Activated B cell treated with CpG ODN at 0.5 μM for 24 hours (primary cell): Measurements from ENCODE around the gene IMP3. TPM values are rescaled to one million over a fixed set of nuclear protein-coding genes. Genes with fewer than 3 reads are reported as not detected.

Experiments
- ATAC-seq: fragments of 200-7000 bp; cut with Tn5 transposase; one replicate; pipeline ENCODE4 v1.10.0; 2021; ENCODE audit warnings: low read depth, mild to moderate bottlenecking, moderate library complexity
- CTCF ChIA-PET: fragments of 350-600 bp; sonication (Branson Sonifier 250); formaldehyde crosslinking; loops from one replicate; lab custom pipeline; 2021; ENCODE audit warnings: antibody characterized with exemption; lab: Charles Lee
- POLR2A ChIA-PET: fragments of 350-600 bp; sonication (Branson Sonifier 250); formaldehyde crosslinking; loops from one replicate; lab custom pipeline; 2021; ENCODE audit warnings: antibody characterized with exemption; lab: Charles Lee
- DNase-seq: peaks from one replicate; pipeline ENCODE4 v3.0.0; 2022
- H3K27ac Mint-ChIP-seq: one replicate; pipeline ENCODE4 v1.8.0; 2020; ENCODE audit warnings: mixed read lengths
- H3K27me3 Mint-ChIP-seq: one replicate; pipeline ENCODE4 v1.8.0; 2021; ENCODE audit warnings: mixed read lengths
- H3K36me3 Mint-ChIP-seq: one replicate; pipeline ENCODE4 v1.8.0; 2021; ENCODE audit warnings: low read depth, mixed read lengths
- H3K4me1 Mint-ChIP-seq: one replicate; pipeline ENCODE4 v1.8.0; 2021; ENCODE audit warnings: mixed read lengths
- H3K4me3 Mint-ChIP-seq: one replicate; pipeline ENCODE4 v1.8.0; 2020; ENCODE audit warnings: mild to moderate bottlenecking, mixed read lengths
- H3K9me3 Mint-ChIP-seq: one replicate; pipeline ENCODE4 v1.8.0; 2020; ENCODE audit warnings: mixed read lengths
- intact Hi-C: fragments of 100-400 bp; cut with micrococcal nuclease; formaldehyde crosslinking; loops from one replicate; pipeline ENCODE4 v1.15.1; 2024
- total RNA-seq: library from RNA; stranded (reverse); gene quantifications from 2 replicates; pipeline ENCODE4 v1.2.3, GENCODE V29; 2022
- TF ChIP-seq, protein P1 (sequence below): fragments of 200-600 bp; IDR thresholded peaks from one replicate; pipeline ENCODE4 v1.8.0; 2022; ENCODE audit warnings: antibody characterized with exemption, mild to moderate bottlenecking

IMP3 gene
- total RNA-seq, 1 donor from 2014 or later, result 65.6 TPM

DNA sequence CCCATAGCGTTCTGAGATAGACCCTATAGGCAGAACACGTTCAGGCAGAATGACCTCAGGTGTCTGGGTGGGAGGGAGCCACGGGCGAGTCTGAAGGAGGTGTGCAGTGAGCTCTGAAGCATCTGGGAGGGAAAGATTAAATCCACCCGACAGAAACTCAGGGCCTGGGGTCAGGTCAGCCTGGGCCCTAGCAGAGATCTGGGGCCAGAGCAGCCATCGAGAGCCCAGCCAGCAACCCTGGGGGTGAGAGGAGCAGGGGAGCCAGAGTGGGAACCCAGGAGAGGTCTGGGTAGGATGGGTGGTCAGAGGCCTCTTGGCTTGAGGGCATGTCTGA lies 29.8 kb upstream of the IMP3 start:
- Mint-ChIP-seq H3K4me3 (no peak overlapping the region), H3K27me3 (peaks cover 4% of the 10 kb centered on the region), H3K9me3 (no peaks in the 10 kb centered on the region), H3K4me1 (peaks cover 1% of the 10 kb centered on the region), H3K27ac (no peak overlapping the region), H3K36me3 (no peaks in the 10 kb centered on the region)
- intact Hi-C loops, result no loop called here
- DNase-seq (no peak), ATAC-seq (no peak)
- ChIA-PET POLR2A (no interaction called here), CTCF (no interaction called here)
- TF ChIP-seq, protein P1, sequence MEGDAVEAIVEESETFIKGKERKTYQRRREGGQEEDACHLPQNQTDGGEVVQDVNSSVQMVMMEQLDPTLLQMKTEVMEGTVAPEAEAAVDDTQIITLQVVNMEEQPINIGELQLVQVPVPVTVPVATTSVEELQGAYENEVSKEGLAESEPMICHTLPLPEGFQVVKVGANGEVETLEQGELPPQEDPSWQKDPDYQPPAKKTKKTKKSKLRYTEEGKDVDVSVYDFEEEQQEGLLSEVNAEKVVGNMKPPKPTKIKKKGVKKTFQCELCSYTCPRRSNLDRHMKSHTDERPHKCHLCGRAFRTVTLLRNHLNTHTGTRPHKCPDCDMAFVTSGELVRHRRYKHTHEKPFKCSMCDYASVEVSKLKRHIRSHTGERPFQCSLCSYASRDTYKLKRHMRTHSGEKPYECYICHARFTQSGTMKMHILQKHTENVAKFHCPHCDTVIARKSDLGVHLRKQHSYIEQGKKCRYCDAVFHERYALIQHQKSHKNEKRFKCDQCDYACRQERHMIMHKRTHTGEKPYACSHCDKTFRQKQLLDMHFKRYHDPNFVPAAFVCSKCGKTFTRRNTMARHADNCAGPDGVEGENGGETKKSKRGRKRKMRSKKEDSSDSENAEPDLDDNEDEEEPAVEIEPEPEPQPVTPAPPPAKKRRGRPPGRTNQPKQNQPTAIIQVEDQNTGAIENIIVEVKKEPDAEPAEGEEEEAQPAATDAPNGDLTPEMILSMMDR, result no peak

DNA sequence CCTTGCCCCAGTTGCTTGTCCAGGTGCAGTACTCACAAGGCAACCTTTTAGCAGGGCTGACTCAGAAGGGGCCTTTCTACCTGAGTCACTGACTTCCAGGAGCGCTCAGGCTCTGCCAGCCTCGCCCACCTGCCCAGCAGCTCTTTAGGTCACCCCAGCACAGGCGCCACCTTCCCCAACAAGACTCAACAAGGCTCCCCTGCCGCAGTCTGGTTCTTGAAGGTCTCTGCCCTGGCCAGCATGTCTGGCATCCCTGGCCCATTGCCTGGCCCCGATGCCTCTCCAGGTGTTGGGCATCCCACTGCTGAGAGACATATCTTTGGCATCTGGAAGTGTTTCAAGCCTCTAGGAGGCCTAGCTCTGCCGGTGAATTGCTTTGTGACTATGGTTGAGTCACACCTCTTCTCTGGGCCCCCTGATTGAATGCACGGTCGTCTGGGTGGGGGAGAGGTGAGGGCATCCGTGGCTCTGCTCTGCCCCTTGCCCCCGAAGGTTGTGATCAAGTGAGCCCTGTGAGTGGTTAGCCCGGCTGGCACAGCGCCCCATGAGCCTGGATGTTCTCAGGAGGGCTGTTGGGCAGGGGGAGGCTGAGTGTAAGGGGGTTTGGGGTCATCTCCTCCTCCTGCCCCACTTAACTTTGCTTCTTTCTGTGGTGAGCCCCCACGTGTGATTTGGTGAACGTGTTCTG lies 29.3 kb upstream of the IMP3 start:
- H3K4me3 Mint-ChIP-seq, result no peak overlapping the region
- no peaks in the 10 kb centered on the region for H3K36me3 Mint-ChIP-seq
- peaks cover 1% of the 10 kb centered on the region for H3K4me1 Mint-ChIP-seq
- TF ChIP-seq, protein P1, result no peak
- no peaks in the 10 kb centered on the region for H3K9me3 Mint-ChIP-seq
- ATAC-seq (no peak), DNase-seq (no peak)
- intact Hi-C loops, result no loop called here
- H3K27me3 Mint-ChIP-seq, result peaks cover 4% of the 10 kb centered on the region
- CTCF ChIA-PET, result no interaction called here
- no peak overlapping the region for H3K27ac Mint-ChIP-seq
- POLR2A ChIA-PET, result no interaction called here

DNA sequence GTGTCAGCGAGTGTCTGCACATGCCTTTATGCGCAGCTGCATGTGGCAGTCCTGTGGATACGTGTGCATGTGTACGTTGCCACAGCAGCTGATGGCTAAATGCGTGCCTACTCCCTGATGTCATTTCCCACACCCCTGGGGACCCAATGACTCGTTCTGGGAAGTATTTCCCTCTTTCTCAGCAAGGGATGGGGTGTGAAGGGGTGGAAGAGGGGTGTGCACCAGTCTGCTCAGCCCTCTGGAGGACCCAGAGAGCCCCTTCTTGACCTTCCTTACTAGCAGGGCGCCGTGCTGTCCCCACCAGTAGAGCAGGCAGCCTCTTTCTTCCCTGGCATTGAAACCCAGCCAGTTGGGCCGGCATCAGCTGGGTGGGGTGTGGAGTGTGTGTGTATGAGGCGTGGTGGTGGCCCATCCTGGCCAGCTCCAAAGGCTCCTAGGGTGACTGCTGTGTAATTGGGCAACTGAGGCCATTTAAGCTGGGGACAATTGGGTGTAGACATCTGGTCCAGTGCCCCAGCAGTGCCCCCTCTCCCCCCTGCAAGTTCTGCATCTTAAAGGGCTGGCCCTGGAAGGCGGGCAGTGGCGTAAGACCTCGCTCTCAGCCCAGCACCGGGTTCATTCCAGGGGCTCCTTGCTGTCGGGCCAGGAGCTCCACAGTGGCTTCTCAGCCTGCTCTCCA lies 26.9 kb upstream of the IMP3 start:
- DNase-seq, result no peak
- Mint-ChIP-seq H3K4me3 (no peak overlapping the region), H3K36me3 (no peaks in the 10 kb centered on the region), H3K27me3 (peaks cover 4% of the 10 kb centered on the region), H3K27ac (no peak overlapping the region), H3K9me3 (no peaks in the 10 kb centered on the region), H3K4me1 (no peaks in the 10 kb centered on the region)
- CTCF ChIA-PET, result no interaction called here
- ATAC-seq, result no peak
- intact Hi-C loops, result no loop called here
- POLR2A ChIA-PET, result no interaction called here
- TF ChIP-seq, protein P1, result no peak

DNA sequence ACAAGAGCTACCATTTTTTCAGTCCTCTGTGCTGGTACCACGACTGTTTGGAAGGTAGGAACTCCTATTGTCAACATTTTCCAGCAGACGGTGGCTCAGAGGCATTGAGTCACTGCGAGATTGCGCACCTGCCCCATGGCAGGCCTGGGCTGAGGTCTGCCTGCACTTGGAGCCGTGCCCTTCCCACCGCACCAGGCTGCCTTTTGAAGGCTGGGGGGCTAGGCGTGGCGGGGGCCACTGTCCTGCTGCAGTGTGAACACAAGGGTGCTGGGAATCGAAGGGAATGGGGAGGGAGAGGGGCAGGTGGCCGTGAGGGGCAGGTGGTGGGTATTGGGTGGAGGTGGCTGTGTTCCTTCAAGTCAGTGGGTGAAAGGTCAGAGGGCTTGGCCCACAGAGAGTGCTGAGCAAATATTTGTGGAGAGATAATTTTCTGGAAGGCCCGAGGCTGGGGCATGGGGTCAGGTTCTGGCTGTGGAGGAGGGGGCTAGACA lies 24.0 kb upstream of the IMP3 start:
- TF ChIP-seq, protein P1, result no peak
- Mint-ChIP-seq H3K4me1 (no peaks in the 10 kb centered on the region), H3K36me3 (no peaks in the 10 kb centered on the region), H3K9me3 (no peaks in the 10 kb centered on the region), H3K27ac (no peak overlapping the region), H3K27me3 (peaks cover 6% of the 10 kb centered on the region), H3K4me3 (no peak overlapping the region)
- no peak for ATAC-seq
- DNase-seq, result no peak
- ChIA-PET CTCF (no interaction called here), POLR2A (no interaction called here)
- intact Hi-C loops, result no loop called here

DNA sequence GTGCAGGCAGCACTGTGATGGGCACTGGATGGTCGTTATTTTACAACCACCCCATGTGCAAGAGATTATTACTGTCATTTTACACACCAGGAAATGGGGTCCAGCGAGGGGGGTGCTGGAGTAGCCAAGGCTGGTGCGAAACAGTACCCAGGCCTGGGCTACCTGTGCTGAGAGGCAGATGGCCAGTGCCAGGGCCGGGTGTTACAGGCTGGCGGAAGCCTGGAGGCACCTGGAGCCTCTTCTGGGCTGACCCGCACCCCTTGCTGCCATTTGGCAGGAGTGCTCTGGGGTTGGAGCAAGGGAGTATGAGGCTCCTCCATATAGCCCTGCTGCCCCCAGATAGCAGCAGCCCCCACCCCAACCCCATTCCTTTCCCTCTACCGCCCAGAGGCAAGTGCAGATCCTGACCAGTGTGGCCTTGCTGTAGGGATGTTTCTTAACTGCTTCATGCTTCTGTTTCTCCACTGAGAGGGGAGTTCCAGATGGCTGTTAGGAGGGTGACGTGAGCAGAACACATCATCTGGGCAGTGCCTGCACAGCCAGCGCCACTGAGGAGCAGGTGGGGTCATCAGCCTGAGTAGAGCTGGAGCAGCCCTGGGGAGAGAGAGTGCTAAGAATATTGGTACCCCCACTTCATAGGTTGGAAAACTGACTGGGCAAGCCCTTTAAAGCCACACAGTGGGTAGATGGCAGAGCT lies 22.9 kb upstream of the IMP3 start:
- TF ChIP-seq, protein P1, result no peak
- intact Hi-C loops, result no loop called here
- Mint-ChIP-seq H3K9me3 (no peaks in the 10 kb centered on the region), H3K36me3 (no peaks in the 10 kb centered on the region), H3K27me3 (peaks cover 6% of the 10 kb centered on the region), H3K4me1 (no peaks in the 10 kb centered on the region), H3K4me3 (no peak overlapping the region), H3K27ac (no peak overlapping the region)
- no peak for ATAC-seq
- ChIA-PET CTCF (no interaction called here), POLR2A (no interaction called here)
- DNase-seq, result no peak
